ENCODE results near the gene RAD52. TPM values are rescaled to one million over a fixed set of nuclear protein-coding genes. Genes with fewer than 3 reads are reported as not detected.

Gene RAD52
- total and polyA plus RNA-seq, 5 donors from 2014 or later, result 2.6 to 13.8 (median 2.9) TPM

GRCh38 chr12:912466-913235 is 36.8 kb downstream of the RAD52 start:
- H3K9me3 ChIP-seq (ENCODE audit: control insufficient read depth in 2 of 2, low read length in 2 of 2), result no peaks in the 10 kb centered on the region
- peaks cover 90% of the 10 kb centered on the region for H3K36me3 ChIP-seq (ENCODE audit: control insufficient read depth, insufficient read depth, low read length)
- no peak for DNase-seq
- Mint-ChIP-seq H3K27me3 (no peaks in the 10 kb centered on the region), H3K27ac (no peak overlapping the region), H3K36me3 (peaks cover 46% of the 10 kb centered on the region), H3K4me3 (no peak overlapping the region), H3K4me1 (peaks cover 6 to 20% (median 13%) of the 10 kb centered on the region in 4 donors), H3K9me3 (no peaks in the 10 kb centered on the region)
- no peak overlapping the region for H3K27ac ChIP-seq (ENCODE audit: insufficient read depth, low read length, poor library complexity, severe bottlenecking)
- H3K4me1 ChIP-seq (ENCODE audit: control insufficient read depth, insufficient read depth, low read length, poor library complexity, severe bottlenecking), result peaks cover 5% of the 10 kb centered on the region
- no peak for ATAC-seq (ENCODE audit: low read depth in 2 of 2)
- no peaks in the 10 kb centered on the region for H3K27me3 ChIP-seq (ENCODE audit: control insufficient read depth, insufficient read depth, low read length)
- no peak overlapping the region for H3K4me3 ChIP-seq (ENCODE audit: low read depth, low read length)

DNA sequence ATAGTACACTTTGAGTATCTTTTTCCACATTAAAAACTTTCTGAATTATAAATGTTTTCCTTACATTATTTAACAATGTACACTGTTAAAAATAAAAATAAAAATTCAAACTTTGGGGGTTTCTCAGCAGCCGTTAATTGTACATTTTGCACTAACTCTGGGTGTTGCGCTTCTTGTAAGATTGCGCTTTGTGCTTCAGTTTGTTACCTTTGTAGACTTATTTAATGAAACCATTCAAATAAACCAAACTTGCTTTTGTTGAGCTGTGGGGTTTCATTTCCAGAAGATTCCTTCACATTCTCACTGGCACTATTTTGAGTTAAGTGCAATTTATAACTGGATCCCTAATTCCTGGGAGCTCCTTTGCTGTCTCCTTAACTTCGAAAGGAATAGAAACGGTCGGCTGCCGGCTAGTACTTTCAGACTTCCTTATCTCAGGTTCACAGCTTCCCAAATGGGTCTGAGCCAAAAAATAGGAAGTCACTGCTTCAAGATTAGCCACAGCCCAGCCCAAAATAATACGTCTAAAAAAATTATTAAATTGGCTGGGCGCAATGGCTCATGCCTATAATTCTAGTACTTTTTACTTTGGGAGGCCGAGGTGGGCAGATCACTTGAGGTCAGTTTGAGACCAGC is 38.2 kb downstream of the RAD52 start:
- Mint-ChIP-seq H3K4me1 (peaks cover 8 to 20% (median 14%) of the 10 kb centered on the region in 4 donors), H3K9me3 (no peaks in the 10 kb centered on the region), H3K4me3 (no peak overlapping the region), H3K36me3 (peaks cover 45% of the 10 kb centered on the region), H3K27me3 (no peaks in the 10 kb centered on the region), H3K27ac (peak overlapping the region in 1 of 3 donors; percentile 56)
- ATAC-seq (ENCODE audit: low read depth in 2 of 2), result no peak
- Histone ChIP-seq H3K27ac (ENCODE audit: insufficient read depth, low read length, poor library complexity, severe bottlenecking) (no peak overlapping the region), H3K4me1 (ENCODE audit: control insufficient read depth, insufficient read depth, low read length, poor library complexity, severe bottlenecking) (peaks cover 5% of the 10 kb centered on the region), H3K4me3 (ENCODE audit: low read depth, low read length) (no peak overlapping the region), H3K27me3 (ENCODE audit: control insufficient read depth, insufficient read depth, low read length) (no peaks in the 10 kb centered on the region), H3K9me3 (ENCODE audit: control insufficient read depth in 2 of 2, low read length in 2 of 2) (no peaks in the 10 kb centered on the region), H3K36me3 (ENCODE audit: control insufficient read depth, insufficient read depth, low read length) (peaks cover 91% of the 10 kb centered on the region)
- DNase-seq, result no peak

GRCh38 chr12:910416-910815 is 39.1 kb downstream of the RAD52 start:
- H3K27me3 ChIP-seq (ENCODE audit: control insufficient read depth, insufficient read depth, low read length), result no peaks in the 10 kb centered on the region
- Mint-ChIP-seq H3K27ac (peak overlapping the region in 2 of 3 donors; percentile 1 to 71), H3K4me1 (peaks cover 11 to 22% (median 18%) of the 10 kb centered on the region in 4 donors), H3K36me3 (peaks cover 50% of the 10 kb centered on the region), H3K9me3 (no peaks in the 10 kb centered on the region), H3K4me3 (no peak overlapping the region), H3K27me3 (no peaks in the 10 kb centered on the region)
- H3K36me3 ChIP-seq (ENCODE audit: control insufficient read depth, insufficient read depth, low read length), result peaks cover 95% of the 10 kb centered on the region
- no peak overlapping the region for H3K27ac ChIP-seq (ENCODE audit: insufficient read depth, low read length, poor library complexity, severe bottlenecking)
- H3K9me3 ChIP-seq (ENCODE audit: control insufficient read depth in 2 of 2, low read length in 2 of 2), result no peaks in the 10 kb centered on the region
- no peak overlapping the region for H3K4me3 ChIP-seq (ENCODE audit: low read depth, low read length)
- no peak for ATAC-seq (ENCODE audit: low read depth in 2 of 2)
- DNase-seq, result no peak
- H3K4me1 ChIP-seq (ENCODE audit: control insufficient read depth, insufficient read depth, low read length, poor library complexity, severe bottlenecking), result peaks cover 5% of the 10 kb centered on the region

DNA sequence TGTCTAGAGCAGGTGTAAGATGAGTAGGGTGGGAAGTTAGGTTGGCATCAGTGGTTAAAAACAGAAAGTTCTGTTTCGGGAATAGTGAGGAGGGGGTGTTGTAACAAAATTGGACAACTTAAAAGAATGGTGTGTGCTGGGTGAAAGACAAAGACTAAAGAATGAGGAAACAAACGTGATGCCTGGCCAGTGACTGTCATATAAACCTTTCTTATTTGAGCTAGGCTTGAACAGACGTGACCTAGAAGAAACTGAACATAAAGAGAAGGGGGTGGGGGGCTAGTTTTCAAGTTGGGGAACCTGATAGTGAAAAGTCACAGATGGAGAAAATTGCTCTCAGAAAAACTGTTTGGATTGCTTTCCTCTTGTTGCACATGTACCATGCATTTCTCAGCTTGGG is 39.6 kb downstream of the RAD52 start:
- H3K9me3 ChIP-seq (ENCODE audit: control insufficient read depth in 2 of 2, low read length in 2 of 2), result no peaks in the 10 kb centered on the region
- H3K36me3 ChIP-seq (ENCODE audit: control insufficient read depth, insufficient read depth, low read length), result peaks cover 95% of the 10 kb centered on the region
- no peaks in the 10 kb centered on the region for H3K27me3 ChIP-seq (ENCODE audit: control insufficient read depth, insufficient read depth, low read length)
- no peaks in the 10 kb centered on the region for H3K27me3 Mint-ChIP-seq
- no peak overlapping the region for H3K4me3 ChIP-seq (ENCODE audit: low read depth, low read length)
- DNase-seq (no peak), ATAC-seq (ENCODE audit: low read depth in 2 of 2) (no peak)
- peaks cover 47% of the 10 kb centered on the region for H3K36me3 Mint-ChIP-seq
- H3K27ac Mint-ChIP-seq, result peak overlapping the region in 2 of 3 donors; percentile 1 to 75
- no peaks in the 10 kb centered on the region for H3K9me3 Mint-ChIP-seq
- no peaks in the 10 kb centered on the region for H3K4me1 ChIP-seq (ENCODE audit: control insufficient read depth, insufficient read depth, low read length, poor library complexity, severe bottlenecking)
- no peak overlapping the region for H3K27ac ChIP-seq (ENCODE audit: insufficient read depth, low read length, poor library complexity, severe bottlenecking)
- H3K4me1 Mint-ChIP-seq, result peaks cover 11 to 21% (median 17%) of the 10 kb centered on the region in 4 donors
- no peak overlapping the region for H3K4me3 Mint-ChIP-seq

DNA sequence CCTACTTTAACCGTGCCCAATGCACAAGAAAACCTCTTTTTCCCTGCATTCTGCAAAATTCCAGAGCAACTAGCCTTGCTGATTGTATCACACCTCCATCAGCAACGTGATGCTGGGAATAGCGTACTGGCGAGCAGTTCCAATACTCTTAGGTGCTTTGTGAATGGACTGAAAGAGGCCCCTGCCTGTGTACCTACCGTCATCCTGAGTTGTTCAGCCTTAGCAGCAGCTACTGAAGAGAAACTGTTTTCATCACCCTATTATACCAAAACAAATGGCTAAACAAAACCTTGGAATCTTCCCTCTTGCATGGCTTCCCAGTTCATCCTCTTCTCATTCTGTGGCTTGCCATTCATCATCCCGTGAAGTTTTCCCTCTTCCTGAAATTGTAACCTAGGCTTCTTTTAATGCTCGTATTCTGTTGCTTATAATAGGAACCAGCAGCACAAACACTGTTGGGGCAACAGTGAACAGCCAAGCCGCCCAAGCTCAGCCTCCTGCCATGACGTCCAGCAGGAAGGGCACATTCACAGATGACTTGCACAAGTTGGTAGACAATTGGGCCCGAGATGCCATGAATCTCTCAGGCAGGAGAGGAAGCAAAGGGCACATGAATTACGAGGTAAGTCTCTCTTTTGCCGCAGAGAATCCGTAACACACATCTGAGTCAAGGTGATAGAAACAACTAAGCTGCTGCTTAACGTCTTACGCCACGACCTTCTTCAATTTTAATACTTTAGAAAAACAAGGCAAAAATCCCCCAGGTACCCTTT is 41.9 kb downstream of the RAD52 start:
- Mint-ChIP-seq H3K36me3 (peaks cover 48% of the 10 kb centered on the region), H3K4me1 (peaks cover 5 to 33% (median 22%) of the 10 kb centered on the region in 4 donors), H3K27ac (peak overlapping the region in 1 of 3 donors; percentile 64), H3K9me3 (no peaks in the 10 kb centered on the region), H3K27me3 (no peaks in the 10 kb centered on the region), H3K4me3 (peak overlapping the region in 1 of 4 donors; percentile 5)
- Histone ChIP-seq H3K4me3 (ENCODE audit: low read depth, low read length) (no peak overlapping the region), H3K9me3 (ENCODE audit: control insufficient read depth in 2 of 2, low read length in 2 of 2) (no peaks in the 10 kb centered on the region), H3K27me3 (ENCODE audit: control insufficient read depth, insufficient read depth, low read length) (no peaks in the 10 kb centered on the region), H3K4me1 (ENCODE audit: control insufficient read depth, insufficient read depth, low read length, poor library complexity, severe bottlenecking) (no peaks in the 10 kb centered on the region), H3K36me3 (ENCODE audit: control insufficient read depth, insufficient read depth, low read length) (peaks cover 96% of the 10 kb centered on the region), H3K27ac (ENCODE audit: insufficient read depth, low read length, poor library complexity, severe bottlenecking) (no peak overlapping the region)
- no peak for DNase-seq
- ATAC-seq (ENCODE audit: low read depth in 2 of 2), result no peak

GRCh38 chr12:906062-906585 is 43.4 kb downstream of the RAD52 start:
- Mint-ChIP-seq H3K4me1 (peaks cover 5 to 33% (median 24%) of the 10 kb centered on the region in 4 donors), H3K27me3 (no peaks in the 10 kb centered on the region), H3K4me3 (peak overlapping the region in 3 of 4 donors; percentile 25 to 61 (median 39)), H3K27ac (peak overlapping the region; percentile 3 to 53 (median 24)), H3K9me3 (no peaks in the 10 kb centered on the region), H3K36me3 (peaks cover 53% of the 10 kb centered on the region)
- Histone ChIP-seq H3K27me3 (ENCODE audit: control insufficient read depth, insufficient read depth, low read length) (no peaks in the 10 kb centered on the region), H3K4me3 (ENCODE audit: low read depth, low read length) (no peak overlapping the region), H3K27ac (ENCODE audit: insufficient read depth, low read length, poor library complexity, severe bottlenecking) (no peak overlapping the region), H3K9me3 (ENCODE audit: control insufficient read depth in 2 of 2, low read length in 2 of 2) (no peaks in the 10 kb centered on the region), H3K36me3 (ENCODE audit: control insufficient read depth, insufficient read depth, low read length) (peaks cover 96% of the 10 kb centered on the region), H3K4me1 (ENCODE audit: control insufficient read depth, insufficient read depth, low read length, poor library complexity, severe bottlenecking) (no peaks in the 10 kb centered on the region)
- DNase-seq (no peak), ATAC-seq (ENCODE audit: low read depth in 2 of 2) (no peak)

GRCh38 chr12:905261-906031 is 44.0 kb downstream of the RAD52 start:
- H3K27ac ChIP-seq (ENCODE audit: insufficient read depth, low read length, poor library complexity, severe bottlenecking), result no peak overlapping the region
- peaks cover 96% of the 10 kb centered on the region for H3K36me3 ChIP-seq (ENCODE audit: control insufficient read depth, insufficient read depth, low read length)
- H3K4me1 Mint-ChIP-seq, result peaks cover 5 to 33% (median 24%) of the 10 kb centered on the region in 4 donors
- peak in 1 of 3 donors; percentile 24 for DNase-seq
- peak overlapping the region; percentile 24 to 69 (median 60) for H3K27ac Mint-ChIP-seq
- H3K36me3 Mint-ChIP-seq, result peaks cover 56% of the 10 kb centered on the region
- H3K27me3 Mint-ChIP-seq, result no peaks in the 10 kb centered on the region
- peak; percentile 47 to 50 for ATAC-seq (ENCODE audit: low read depth in 2 of 2)
- peak overlapping the region in 2 of 4 donors; percentile 25 to 61 for H3K4me3 Mint-ChIP-seq
- H3K9me3 Mint-ChIP-seq, result no peaks in the 10 kb centered on the region
- H3K9me3 ChIP-seq (ENCODE audit: control insufficient read depth in 2 of 2, low read length in 2 of 2), result no peaks in the 10 kb centered on the region
- H3K4me1 ChIP-seq (ENCODE audit: control insufficient read depth, insufficient read depth, low read length, poor library complexity, severe bottlenecking), result no peaks in the 10 kb centered on the region
- H3K4me3 ChIP-seq (ENCODE audit: low read depth, low read length), result no peak overlapping the region
- no peaks in the 10 kb centered on the region for H3K27me3 ChIP-seq (ENCODE audit: control insufficient read depth, insufficient read depth, low read length)
